OCI-LY7 (cell line): ENCODE results near the gene GEMIN5. TPM values are rescaled to one million over a fixed set of nuclear protein-coding genes. Genes with fewer than 3 reads are reported as not detected.

Experiments
- BruUV-seq: library from RNA; stranded (reverse); fragments of 400-500 nt; replicated peaks from 2 replicates; lab custom pipeline; 2021; lab: Mats Ljungman, UMichigan
- CTCF ChIA-PET: fragments of 300-600 bp; sonication (Branson Sonifier 250); formaldehyde crosslinking; loops from one replicate; lab custom pipeline; 2022; ENCODE audit warnings: antibody characterized with exemption; ENCODE audit not compliant: unreplicated experiment; lab: Charles Lee
- POLR2A ChIA-PET: fragments of 300-600 bp; sonication (Branson Sonifier 250); formaldehyde crosslinking; loops from one replicate; lab custom pipeline; 2022; ENCODE audit warnings: antibody characterized with exemption; lab: Charles Lee
- DNase-seq: peaks from one replicate; pipeline ENCODE4 v3.0.0-alpha.2; 2015; ENCODE audit warnings: low spot score
- H2AFZ ChIP-seq: fragments of 200-600 bp; sonication (generic), shearing (Covaris generic); 2 replicates; pipeline ENCODE4 v1.6.1; 2014; ENCODE audit warnings: mild to moderate bottlenecking, antibody characterized with exemption, low read length, moderate library complexity
- H3K27ac ChIP-seq: fragments of 200-600 bp; sonication (generic); 2 replicates; pipeline ENCODE4 v1.5.1; 2014; ENCODE audit warnings: mixed run types, low read depth, mild to moderate bottlenecking, moderate library complexity, low read length, inconsistent platforms; ENCODE audit not compliant: poor library complexity, severe bottlenecking
- H3K36me3 ChIP-seq: fragments of 200-600 bp; sonication (generic); 2 replicates; pipeline ENCODE4 v1.6.1; 2014; ENCODE audit warnings: mild to moderate bottlenecking, antibody characterized with exemption, low read length, moderate library complexity, mixed read lengths; ENCODE audit not compliant: insufficient read depth
- H3K4me1 ChIP-seq: fragments of 200-600 bp; sonication (generic); 2 replicates; pipeline ENCODE4 v1.5.1; 2014; ENCODE audit warnings: mild to moderate bottlenecking, low read length; ENCODE audit not compliant: insufficient read depth, poor library complexity, severe bottlenecking
- H3K4me2 ChIP-seq: fragments of 200-600 bp; sonication (generic); 2 replicates; pipeline ENCODE4 v1.6.1; 2014; ENCODE audit warnings: mild to moderate bottlenecking, low read length
- H3K4me3 ChIP-seq: fragments of 200-600 bp; sonication (generic); 2 replicates; pipeline ENCODE4 v1.5.1; 2014; ENCODE audit warnings: mild to moderate bottlenecking, low read depth, low read length; ENCODE audit not compliant: poor library complexity, severe bottlenecking
- H3K79me2 ChIP-seq: fragments of 200-600 bp; sonication (generic); 2 replicates; pipeline ENCODE4 v1.6.1; 2016; ENCODE audit warnings: low read depth, mild to moderate bottlenecking, low read length, moderate library complexity, mixed read lengths; ENCODE audit not compliant: insufficient read depth
- H3K9me2 ChIP-seq: fragments of 200-600 bp; sonication (generic); 2 replicates; pipeline ENCODE4 v1.6.1; 2016; ENCODE audit warnings: mild to moderate bottlenecking, low read length, mixed read lengths; ENCODE audit not compliant: insufficient read depth
- H3K9me3 ChIP-seq: fragments of 200-600 bp; sonication (generic); 2 replicates; pipeline ENCODE4 v1.6.1; 2014; ENCODE audit warnings: mild to moderate bottlenecking, mixed run types, low read length, mixed read lengths
- H4K20me1 ChIP-seq: fragments of 200-600 bp; sonication (generic); 2 replicates; pipeline ENCODE4 v1.6.1; 2014; ENCODE audit warnings: mild to moderate bottlenecking, antibody characterized with exemption, low read length, moderate library complexity, mixed read lengths; ENCODE audit not compliant: insufficient read depth
- CTCF ChIP-seq: fragments of 200-600 bp; sonication (generic); conservative IDR thresholded peaks from 2 replicates; pipeline ENCODE4 v1.5.1; 2014; ENCODE audit warnings: mild to moderate bottlenecking, antibody characterized with exemption, low read length, moderate library complexity, mixed read lengths
- EZH2phosphoT487 ChIP-seq: fragments of 200-600 bp; sonication (generic); IDR thresholded peaks from 2 replicates; pipeline ENCODE4 v1.6.1; 2018; ENCODE audit warnings: low read depth, borderline replicate concordance, mild to moderate bottlenecking, mixed run types, antibody characterized with exemption, low read length, moderate library complexity, mixed read lengths
- intact Hi-C: fragments of 100-400 bp; cut with micrococcal nuclease; formaldehyde crosslinking; loops from one replicate; pipeline ENCODE4 v1.10.0; 2022; ENCODE audit not compliant: unreplicated experiment
- total RNA-seq, 2 experiments: library from RNA; depleted of rRNA in 1 of 2; stranded (reverse); fragments of >200 nt in 1 of 2; shearing (Covaris generic) in 1 of 2; gene quantifications; 2 replicates each; pipeline ENCODE4 v1.2.3, GENCODE V29; 2014 to 2022

Gene GEMIN5
- total RNA-seq, 2 experiments from 2014 or later, result 17.9 to 25.6 TPM

GRCh38 chr5:154840435-154841272, 97.4 kb downstream of the GEMIN5 start:
- H3K4me1 ChIP-seq, result no peaks in the 10 kb centered on the region
- no peak overlapping the region for H2AFZ ChIP-seq
- no peak overlapping the region for H3K4me3 ChIP-seq
- no peaks in the 10 kb centered on the region for H3K79me2 ChIP-seq
- no peaks in the 10 kb centered on the region; the same call in 1 of the 2 replicates for H3K36me3 ChIP-seq
- no TSS peak for BruUV-seq
- H3K4me2 ChIP-seq, result no peak overlapping the region
- H3K9me2 ChIP-seq, result no peaks in the 10 kb centered on the region
- no peaks in the 10 kb centered on the region for H4K20me1 ChIP-seq
- H3K27ac ChIP-seq, result no peak overlapping the region
- intact Hi-C loops, result no loop called here
- POLR2A ChIA-PET, result interaction anchor here (0.6 kb wide), 1 partner anchor 31 kb away, joined by 3 read pairs; no protein-coding TSS in a partner anchor
- TF ChIP-seq CTCF, result no peak
- TF ChIP-seq EZH2phosphoT487, result no peak
- CTCF ChIA-PET, result no interaction called here
- DNase-seq, result no peak
- H3K9me3 ChIP-seq, result no peaks in the 10 kb centered on the region

Other genes with a start within 250 kb of the GEMIN5 start
- gene LARP1, start 182.8 kb downstream of the GEMIN5 start, total RNA-seq (2014; rRNA removed; shearing (Covaris generic)), result 66.2 and 71.1 TPM in 2 replicates
- 274 and 300 TPM in 2 replicates for gene LARP1, start 182.8 kb downstream of the GEMIN5 start, total RNA-seq (2022)
- 0.13 TPM in 2 replicates for gene FAXDC2, start 87.6 kb downstream of the GEMIN5 start, total RNA-seq (2014; rRNA removed; shearing (Covaris generic))
- gene FAXDC2, start 87.6 kb downstream of the GEMIN5 start, total RNA-seq (2022), result 0.10 and 0.28 TPM in 2 replicates
- 52.4 and 53.6 TPM in 2 replicates for gene CNOT8, start 79.6 kb downstream of the GEMIN5 start, total RNA-seq (2014; rRNA removed; shearing (Covaris generic))
- gene CNOT8, start 79.6 kb downstream of the GEMIN5 start, total RNA-seq (2022), result 79.4 and 85.3 TPM in 2 replicates
- 34.0 and 48.9 TPM in 2 replicates for gene MRPL22, start 2.9 kb upstream of the GEMIN5 start, total RNA-seq (2014; rRNA removed; shearing (Covaris generic))
- 91.8 and 94.4 TPM in 2 replicates for gene MRPL22, start 2.9 kb upstream of the GEMIN5 start, total RNA-seq (2022)
- not detected in 2 replicates for gene KIF4B, start 75.5 kb upstream of the GEMIN5 start, total RNA-seq (2014; rRNA removed; shearing (Covaris generic))
- not detected in 2 replicates for gene KIF4B, start 75.5 kb upstream of the GEMIN5 start, total RNA-seq (2022)